NCI-H1417 treated with DMSO at 0.1 percent for 48 hours (cell line): ENCODE data around the gene FBXL2.
"Not testable (repeated sequence)": the region's sequence is repeated elsewhere in the genome, so short reads cannot be mapped to it uniquely, and the experiment has no call there.

ENCODE experiments used
- DNase-seq: peaks from one replicate; lab custom pipeline; 2025; lab: John Stamatoyannopoulos, UW

The FBXL2 gene

GRCh38 chr3:33317963-33318709 is 40.9 kb downstream of the FBXL2 start:
- DNase-seq, result no peak

DNA sequence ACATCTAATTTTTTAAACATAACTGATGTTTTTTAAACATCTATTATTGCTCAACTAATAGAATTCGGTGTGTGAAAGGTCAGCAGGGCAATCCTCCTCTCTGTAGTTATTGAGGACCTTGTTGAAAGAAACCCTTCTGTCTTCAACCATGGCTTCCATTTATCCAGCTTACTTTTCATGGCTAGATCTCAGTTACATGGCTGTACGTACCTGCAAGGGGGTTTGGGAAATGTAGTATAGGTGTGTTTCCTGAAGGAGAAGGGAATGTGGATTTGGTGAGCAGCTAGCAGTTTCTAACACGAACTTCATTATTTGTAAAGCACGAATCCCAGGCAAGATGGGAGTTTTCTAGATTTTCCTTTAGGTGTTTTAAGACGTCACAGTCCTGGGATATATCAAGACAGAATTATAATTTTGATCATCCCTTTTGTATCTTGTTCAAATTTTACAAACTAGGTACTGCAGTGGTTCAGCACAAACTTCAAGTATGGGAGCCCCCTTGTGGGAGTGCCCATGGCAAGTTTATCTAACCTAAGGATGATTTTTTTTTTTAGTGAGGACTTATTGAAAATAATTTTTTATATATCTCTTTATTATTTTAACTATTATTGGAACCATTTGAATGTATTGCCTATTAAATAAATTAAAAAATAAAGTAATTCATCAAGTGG is 41.6 kb downstream of the FBXL2 start:
- DNase-seq, result no peak

DNA sequence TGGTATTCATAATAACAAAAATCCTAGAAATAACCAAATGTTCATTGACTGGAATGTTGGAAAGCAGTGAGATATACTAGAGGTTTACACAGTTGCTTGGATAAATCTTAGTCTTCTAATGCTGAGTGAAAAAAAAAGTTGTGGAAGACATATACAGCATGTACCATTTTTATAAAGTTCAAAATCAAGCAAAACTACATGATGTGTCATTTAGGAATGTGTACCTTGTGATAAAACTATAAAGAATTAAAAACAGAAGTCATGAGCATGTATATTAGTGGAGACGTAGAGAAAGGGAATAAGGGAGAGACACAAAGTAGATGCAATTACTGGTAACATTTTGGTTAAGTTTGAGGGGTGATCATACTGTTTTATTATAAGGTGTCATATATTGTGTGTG is 45.2 kb downstream of the FBXL2 start:
- no peak for DNase-seq

- no peak for DNase-seq
These were observed 54.2 kb downstream of the FBXL2 start for GRCh38 chr3:33331414-33331813.

DNA sequence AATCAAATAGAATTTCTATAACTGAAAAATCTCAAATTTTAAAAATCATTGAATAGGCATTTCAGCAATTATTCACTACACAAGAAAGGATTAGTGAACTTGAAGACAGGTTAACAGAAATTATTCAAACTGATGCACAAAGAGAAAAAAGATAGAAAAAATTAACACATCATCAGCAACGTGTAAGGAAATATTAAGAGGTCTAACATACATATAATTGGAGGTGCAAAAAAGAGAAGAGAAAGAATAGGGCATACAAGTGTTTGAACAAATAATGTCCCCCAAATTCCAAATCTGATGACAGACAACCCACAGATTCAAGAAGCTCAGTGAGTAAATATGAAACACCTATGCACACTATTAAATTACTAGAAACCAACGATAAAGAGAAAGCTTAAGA is 57.1 kb downstream of the FBXL2 start:
- DNase-seq, result no peak

- not testable (repeated sequence) for DNase-seq
These were observed 61.8 kb downstream of the FBXL2 start for GRCh38 chr3:33338936-33339465.

GRCh38 chr3:33339758-33340157 is 62.5 kb downstream of the FBXL2 start:
- DNase-seq, result no peak

DNA sequence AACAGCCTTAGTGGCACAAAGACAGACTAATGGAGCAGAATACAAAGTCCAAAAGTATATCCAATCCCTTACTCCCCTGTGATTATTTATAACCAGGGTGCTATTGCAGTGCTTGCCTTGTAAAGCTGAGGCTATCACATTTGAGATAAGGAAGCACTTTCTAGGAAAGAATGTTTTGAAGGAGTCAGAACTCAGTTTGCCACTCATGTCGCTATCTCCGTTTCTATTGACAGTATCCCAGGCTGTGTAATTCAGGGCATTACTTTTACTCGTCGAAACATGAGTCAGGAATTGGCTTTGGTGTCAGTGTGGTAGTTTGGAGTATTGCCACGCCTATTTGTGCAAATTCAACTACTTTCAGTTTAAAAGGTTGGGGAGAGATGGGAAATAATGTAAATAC is 78.4 kb downstream of the FBXL2 start:
- DNase-seq, result no peak

DNA sequence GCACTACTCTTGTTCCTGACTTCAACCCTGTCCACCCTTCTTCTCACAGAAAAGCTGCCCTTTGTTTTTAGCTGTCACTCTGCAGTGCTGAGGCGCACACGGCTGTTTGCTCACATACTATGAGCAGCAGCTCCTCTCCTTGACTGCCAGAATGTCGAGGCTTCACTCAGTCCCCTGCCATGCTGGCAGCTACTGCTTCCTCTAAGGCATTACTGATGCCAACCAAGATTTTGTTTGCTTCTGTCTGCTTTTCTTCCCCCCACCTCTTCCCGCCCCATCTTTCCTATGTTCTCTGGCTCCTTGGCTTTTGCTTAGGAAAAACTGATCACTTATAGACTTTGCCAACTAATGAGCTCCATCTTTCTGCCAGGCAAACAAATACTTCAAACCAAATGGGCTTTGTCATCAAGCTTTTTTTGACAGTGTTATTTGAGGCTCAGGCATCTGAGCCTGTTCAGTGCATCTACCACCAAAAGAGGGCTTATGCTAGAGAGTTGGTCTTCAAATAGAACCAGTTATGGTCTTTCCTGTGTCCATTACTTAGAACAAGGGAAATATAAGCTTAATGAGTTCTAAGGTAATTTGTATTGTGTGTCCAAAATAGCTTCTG is 81.0 kb downstream of the FBXL2 start:
- no peak for DNase-seq

DNA sequence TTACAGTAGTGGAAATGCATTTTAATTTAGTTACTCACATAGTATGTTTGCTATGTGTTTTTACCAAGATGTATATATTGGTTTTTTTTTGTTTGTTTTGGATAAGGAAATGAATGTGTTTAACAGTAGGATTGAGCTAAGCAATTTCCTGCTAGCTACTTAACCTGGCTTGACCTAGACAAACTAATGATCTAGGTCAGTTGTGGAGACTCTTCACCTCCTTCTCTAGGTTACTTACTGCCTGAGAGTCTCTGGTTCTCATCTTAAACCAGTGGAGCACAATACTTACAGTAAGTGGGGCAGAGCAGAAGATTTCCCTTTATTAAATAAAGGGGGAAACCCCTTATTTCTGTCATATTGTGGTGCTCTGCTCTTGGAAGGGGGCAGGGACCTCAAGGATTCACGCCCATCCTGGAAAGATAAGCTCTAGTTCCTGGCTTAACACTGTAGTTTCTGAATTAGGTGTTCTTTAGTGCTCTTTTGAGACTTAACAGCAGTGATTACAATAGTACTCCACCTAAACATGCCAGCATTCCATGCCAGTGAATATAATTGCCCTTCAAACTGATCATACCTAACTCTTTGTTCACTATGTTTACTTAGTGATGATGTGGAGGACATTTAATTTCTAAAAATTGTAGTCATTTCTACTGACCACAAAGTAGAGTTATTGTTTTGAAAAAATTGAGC is 83.0 kb downstream of the FBXL2 start:
- no peak for DNase-seq

DNA sequence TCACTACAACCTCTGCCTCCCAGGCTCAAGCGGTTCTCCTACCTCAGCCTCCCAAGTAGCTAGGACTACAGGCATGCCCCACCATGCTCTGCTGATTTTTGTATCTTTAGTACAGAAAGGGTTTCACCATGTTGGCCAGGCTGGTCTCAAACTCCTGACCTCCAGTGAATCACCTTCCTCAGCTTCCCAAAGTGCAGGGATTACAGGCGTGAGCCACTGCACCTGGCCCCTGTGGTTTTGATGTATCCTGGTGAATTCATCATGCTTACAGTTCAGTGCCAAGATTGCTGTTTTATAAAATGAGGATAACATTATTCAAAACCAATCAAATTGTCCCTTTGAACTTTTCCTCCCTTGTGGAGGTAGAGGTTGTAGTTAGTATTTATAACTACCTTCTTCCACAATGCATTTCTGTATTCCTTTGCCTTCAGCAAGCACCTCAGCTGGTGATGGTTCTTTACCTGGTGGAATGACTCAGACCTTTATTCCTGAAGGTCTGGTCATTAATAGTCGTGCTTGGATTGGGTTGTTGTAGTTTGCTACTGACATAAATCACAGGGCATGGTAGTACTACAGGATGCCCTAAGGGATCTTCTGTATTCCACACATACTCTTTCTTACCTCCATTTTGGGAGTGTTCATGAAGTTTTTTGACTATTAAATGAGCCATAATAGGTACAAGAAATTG is 86.0 kb downstream of the FBXL2 start:
- DNase-seq, result no peak

- no peak for DNase-seq
These were observed 86.8 kb downstream of the FBXL2 start for GRCh38 chr3:33364060-33364459.

GRCh38 chr3:33364531-33365128 is 87.4 kb downstream of the FBXL2 start:
- no peak for DNase-seq

- no peak for DNase-seq
These were observed 95.2 kb downstream of the FBXL2 start for GRCh38 chr3:33372218-33373081.

DNA sequence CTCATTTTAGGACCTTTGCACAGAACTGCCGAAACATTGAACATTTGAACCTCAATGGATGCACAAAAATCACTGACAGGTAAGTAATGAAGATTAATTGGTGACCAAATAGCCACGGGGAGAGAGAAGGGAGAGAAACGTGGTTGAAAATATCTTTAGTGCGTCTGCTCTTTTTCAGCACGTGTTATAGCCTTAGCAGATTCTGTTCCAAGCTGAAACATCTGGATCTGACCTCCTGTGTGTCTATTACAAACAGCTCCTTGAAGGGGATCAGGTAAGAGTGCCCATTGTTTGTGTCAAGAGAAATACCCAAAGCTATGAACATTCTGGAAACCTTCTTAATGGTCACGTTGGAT is 95.8 kb downstream of the FBXL2 start:
- DNase-seq, result no peak

- no peak for DNase-seq
These were observed 100.2 kb downstream of the FBXL2 start for GRCh38 chr3:33377489-33377888.

DNA sequence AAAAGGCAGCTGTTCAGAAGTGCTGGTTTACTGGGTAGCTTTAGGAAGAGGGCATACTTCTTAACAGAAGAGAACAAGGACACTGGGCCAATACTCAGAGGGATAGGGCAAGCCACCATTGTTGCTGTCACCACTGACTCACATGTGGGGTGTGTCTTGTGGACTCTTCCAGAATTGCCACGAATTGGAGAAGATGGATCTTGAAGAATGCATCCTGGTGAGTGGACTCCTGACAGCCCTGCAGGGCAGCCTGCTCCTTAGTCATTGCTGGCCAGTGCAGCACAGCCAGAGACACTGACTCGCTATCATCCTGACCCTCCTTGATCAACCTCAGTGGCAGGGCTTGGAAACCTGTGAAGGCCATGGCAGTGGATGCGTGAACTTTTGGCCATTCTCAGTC is 100.7 kb downstream of the FBXL2 start:
- no peak for DNase-seq

DNA sequence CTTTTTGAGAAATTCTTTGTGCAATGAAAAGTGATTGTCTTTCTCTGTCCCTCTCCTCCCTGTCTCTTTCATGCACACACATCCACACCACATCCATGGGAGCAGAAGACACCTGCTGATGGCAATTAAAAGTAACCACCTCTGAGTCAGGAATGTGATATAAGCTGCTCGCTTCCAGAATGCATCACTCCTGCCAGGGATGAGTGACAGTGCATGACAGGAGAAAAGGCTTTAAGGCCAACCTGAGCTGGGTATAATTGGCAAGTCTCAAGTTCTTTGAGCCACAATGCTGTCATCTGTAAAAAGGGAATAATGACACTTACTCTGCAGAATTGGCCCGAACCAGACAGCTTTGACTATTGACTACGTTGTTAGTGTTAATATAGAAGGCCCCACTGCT is 103.4 kb downstream of the FBXL2 start:
- DNase-seq, result no peak

DNA sequence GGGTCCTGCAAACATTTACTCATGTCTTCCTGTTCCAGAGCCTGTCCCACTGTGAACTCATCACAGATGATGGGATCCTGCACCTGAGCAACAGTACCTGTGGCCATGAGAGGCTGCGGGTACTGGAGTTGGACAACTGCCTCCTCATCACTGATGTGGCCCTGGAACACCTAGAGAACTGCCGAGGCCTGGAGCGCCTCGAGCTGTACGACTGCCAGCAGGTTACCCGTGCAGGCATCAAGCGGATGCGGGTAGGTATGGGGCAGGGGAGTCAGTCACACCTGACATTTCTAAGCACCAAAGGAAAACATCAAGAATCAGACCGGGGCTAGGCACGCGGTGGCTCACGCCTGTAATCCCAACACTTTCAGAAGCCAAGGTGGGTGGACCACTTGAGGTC is 106.7 kb downstream of the FBXL2 start:
- DNase-seq, result no peak

DNA sequence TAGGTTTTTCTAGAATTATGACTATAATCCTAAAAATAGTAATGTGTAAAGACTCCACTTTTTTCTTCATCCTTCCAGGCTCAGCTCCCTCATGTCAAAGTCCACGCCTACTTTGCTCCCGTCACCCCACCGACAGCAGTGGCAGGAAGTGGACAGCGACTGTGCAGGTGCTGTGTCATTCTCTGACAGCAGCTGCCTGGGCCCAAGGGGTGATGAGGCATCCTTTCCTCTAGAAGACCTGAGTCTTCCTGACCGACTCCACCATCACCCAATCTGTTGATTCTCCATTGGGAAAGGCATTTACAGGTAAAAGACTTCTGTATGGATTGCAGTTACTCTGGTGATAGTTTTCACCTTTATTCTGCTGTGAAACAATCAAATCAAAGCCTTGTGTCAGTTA is 108.2 kb downstream of the FBXL2 start:
- no peak for DNase-seq

DNA sequence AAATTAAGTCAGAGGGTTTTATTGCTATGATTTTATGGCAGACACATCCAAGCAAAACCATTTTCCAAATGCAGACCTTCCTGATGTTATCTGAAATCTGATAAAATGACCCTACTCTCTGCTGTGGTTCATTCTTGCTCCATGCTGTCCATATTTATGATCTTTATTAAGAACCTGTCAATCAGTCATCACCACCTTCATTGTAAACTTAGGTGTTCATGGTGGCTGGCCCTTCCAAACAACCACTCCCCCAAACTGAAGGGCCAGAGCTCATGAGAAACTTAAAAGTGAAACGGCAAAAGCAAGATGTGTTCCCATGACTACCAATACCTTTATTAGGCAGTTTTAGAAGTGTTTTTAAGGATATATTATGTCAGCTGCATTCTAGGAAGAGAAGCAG is 109.4 kb downstream of the FBXL2 start:
- DNase-seq, result no peak
